Right lobe of liver (tissue), 4 donors: Measurements from ENCODE around the gene MMS22L.

Experiments used
- CTCF ChIP-seq, 4 donors: fragments of 200-600 bp in 3 of 4; fragments of 450-650 bp in 1 of 4; IDR thresholded peaks; one replicate each; pipeline versions ENCODE4 v1.5.1 to v1.8.0; 2016 to 2022; ENCODE audit warnings: antibody characterized with exemption in 4 of 4, mild to moderate bottlenecking in 2 of 4
- POLR2A ChIP-seq: fragments of 450-650 bp; IDR thresholded peaks from one replicate; pipeline ENCODE4 v1.6.1; 2017; ENCODE audit warnings: antibody characterized with exemption, mild to moderate bottlenecking
- donor health status: DM: no; HTN: no; CAD: no.
- donor health status: DM: no; HTN: no; CAD: no.
- donor health status: DM: no; HTN: yes; CAD: no.

GRCh38 chr6:97280766-97281165 lies 2.2 kb downstream of the MMS22L start:
- TF ChIP-seq CTCF (IDR thresholded peaks at IDR 0.05) = no peak
- TF ChIP-seq POLR2A = no peak
